GM21737 (cell line): Measurements from ENCODE around the gene HLA-F.

Experiments
- ATAC-seq: cut with Tn5 transposase; IDR thresholded peaks from one replicate; pipeline ENCODE4 v1.9.1; 2021; ENCODE audit warnings: mild to moderate bottlenecking, moderate library complexity; ENCODE audit not compliant: unreplicated experiment

The HLA-F gene

GRCh38 chr6:29759457-29759856, 36.2 kb downstream of the HLA-F start:
- no peak for ATAC-seq

- ATAC-seq, result no peak
These were observed 37.1 kb downstream of the HLA-F start for GRCh38 chr6:29760328-29760727.

- no peak for ATAC-seq
These were observed 38.8 kb downstream of the HLA-F start for GRCh38 chr6:29762051-29762450.

- ATAC-seq, result no peak
These were observed 39.6 kb downstream of the HLA-F start for GRCh38 chr6:29762781-29763214.

GRCh38 chr6:29763491-29764289, 40.5 kb downstream of the HLA-F start:
- no peak for ATAC-seq

GRCh38 chr6:29764422-29765196, 41.4 kb downstream of the HLA-F start:
- no peak for ATAC-seq

- ATAC-seq, result no peak
These were observed 46.1 kb downstream of the HLA-F start for GRCh38 chr6:29769336-29769735.

- no peak for ATAC-seq
These were observed 47.1 kb downstream of the HLA-F start for GRCh38 chr6:29770306-29770705.

- no peak for ATAC-seq
These were observed 53.5 kb downstream of the HLA-F start for GRCh38 chr6:29776684-29777083.
